Fibroblast of skin of scalp (primary cell): ENCODE measurements around the gene WEE1.

Experiments
- DNase-seq: peaks from one replicate; pipeline ENCODE4 v3.0.0-alpha.2; 2013

WEE1 gene

DNA sequence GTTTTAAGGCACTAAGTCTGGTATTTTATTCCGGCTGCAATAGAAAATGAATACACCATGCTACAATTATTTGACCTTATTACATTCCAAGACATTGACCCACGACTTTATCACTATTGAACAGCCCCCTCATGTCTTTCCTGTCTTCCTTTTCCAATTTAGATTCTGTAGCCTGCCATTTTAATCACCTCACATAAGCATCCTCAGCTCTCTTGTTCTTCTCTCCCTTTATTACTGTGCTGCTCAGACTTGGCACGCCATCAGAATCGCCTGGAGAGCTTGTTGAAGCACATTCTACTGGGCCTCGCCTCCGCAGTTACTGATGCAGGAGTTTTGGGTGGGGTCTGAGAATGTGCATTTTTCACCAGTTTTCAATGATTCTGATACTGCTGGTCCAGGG, 51.7 kb downstream of the WEE1 start:
- no peak for DNase-seq

DNA sequence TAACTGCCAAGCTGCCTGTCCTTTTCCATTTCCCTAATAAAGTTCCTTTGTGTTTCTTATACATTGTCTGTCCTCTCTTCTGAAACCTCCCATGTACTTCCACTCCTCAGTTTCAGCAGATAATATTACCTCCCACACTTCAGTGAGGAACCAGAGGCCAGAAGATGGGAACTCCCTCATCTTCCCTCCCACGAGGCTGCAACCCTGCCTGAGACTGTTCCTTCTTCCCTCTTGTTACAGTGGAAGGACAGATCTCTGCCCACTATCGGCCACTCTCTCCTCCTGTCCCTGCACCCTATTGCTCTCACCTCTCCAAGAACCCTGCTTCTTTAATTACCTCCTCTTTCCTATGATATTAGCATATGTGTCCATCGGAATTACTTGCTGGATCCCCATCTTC, 52.3 kb downstream of the WEE1 start:
- no peak for DNase-seq

DNA sequence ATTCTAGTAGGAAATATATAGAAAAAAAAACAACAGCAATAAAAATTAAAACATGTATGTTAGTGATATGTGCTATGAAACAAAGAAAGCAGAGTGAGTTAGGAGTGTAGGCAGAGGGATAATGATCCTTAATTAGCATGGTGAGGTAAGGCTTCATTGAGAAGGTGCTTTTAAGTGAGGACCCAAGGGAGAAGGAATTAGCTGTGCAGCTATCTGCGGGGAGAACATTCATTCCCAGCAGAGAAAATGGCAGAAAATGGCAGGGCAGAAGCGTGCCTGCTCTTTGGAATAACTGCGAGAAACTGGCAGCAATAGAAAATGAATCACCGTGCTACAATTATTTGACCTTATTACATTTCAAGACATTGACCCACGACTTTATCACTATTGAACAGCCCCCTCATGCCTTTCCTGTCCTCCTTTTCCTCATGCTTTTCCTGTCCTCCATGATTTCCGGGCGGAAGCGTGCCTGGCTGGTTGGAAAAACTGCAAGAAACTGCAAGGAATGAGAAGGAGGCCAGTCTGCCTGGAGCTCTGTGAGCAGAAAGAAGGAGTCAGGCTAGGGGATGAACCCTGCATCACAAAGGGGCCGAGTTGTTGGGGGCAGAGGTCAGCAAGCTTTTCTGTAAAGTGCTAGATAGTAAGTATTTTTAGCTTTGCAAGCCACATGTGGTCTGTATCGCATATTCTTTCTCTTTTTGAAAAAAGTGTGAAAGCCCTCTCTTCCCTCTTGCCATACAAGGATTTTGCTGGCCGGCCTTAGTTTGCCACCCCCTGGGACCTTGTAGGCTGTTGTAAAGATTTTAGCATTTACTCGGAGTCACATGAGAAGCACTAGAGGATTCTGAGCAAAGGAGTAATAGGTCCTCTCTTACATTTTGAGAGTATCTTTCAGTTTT, 53.3 kb downstream of the WEE1 start:
- DNase-seq: peak; percentile 13

DNA sequence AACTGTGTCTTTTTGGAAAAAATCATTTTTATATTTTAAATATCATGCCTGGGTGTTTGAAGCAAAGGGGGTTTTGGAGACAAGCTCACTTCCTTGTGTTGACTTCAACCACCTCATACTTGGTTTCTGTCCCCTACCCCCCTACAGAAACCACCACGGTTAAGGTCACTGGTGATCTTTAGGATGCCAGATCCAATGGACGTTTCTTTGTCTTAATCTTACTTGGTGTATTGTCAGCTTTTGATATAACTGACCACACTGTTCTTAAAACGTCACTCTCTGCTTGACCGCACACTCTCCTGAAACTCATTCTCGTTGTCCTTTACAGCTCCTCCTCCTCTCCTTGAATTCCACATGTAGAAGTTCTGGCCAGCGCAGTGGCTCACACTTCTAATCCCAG, 55.6 kb downstream of the WEE1 start:
- no peak for DNase-seq

DNA sequence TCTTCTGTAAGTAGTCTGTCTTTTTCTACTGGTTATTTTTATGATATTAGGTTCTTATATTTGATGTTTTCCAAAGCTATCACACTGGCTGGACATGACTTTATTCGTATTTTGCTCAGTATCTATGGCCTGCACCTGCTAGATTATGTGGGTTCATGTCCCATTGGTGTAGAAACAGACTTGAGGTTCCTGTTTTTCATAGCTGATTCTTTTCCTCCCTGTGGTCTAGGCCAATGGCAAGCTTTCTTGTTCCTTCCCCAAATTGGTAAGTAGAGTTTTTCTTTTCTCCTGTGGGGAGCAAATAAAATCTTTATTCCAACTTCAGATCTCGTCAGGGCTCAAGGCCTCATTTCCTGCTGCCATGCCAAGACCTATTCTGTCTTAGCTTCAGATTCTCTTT, 60.2 kb downstream of the WEE1 start:
- no peak for DNase-seq

DNA sequence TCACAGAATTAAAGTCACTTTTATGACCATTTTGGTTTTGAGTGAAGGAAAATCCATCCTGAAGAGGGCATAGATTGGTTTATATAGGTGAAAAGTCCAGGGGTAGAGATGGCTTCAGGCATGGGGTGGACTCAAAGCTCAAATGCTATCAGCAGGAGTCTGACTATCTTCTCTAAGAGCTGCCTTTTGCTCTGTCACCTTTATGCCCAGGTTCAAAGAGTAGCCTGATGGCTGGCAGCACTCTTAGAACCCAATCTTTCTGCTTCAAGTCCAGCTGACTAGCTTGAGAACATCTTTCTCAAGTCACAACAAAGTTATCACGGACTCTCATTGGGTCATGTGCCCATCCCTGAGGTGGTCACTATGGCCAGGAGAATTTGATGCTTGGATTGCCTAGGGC, 63.2 kb downstream of the WEE1 start:
- no peak for DNase-seq

DNA sequence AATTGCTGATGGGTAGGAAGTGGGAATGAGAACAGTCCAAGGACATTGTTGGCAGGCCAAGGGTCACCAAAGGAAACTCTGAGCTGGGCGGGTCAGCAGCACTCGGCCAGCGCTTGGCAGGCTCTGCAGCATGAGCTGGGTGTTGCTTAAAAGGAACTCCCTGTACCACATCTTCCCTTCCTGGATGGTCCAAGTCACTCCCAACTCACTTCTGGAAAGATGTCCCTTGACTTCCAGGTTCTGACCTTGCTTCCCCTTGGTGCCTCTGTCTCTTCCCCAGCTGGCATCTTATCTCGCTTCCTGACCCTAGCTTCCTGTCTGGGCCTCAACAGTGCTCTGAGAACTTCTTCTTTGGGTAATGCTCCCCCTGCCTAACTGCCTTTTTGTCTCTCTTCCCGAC, 65.6 kb downstream of the WEE1 start:
- no peak for DNase-seq
